ENCODE results near the gene NDUFV1.

GRCh38 chr11:67652965-67653845, 46.5 kb downstream of the NDUFV1 start:
- no peak for TF ChIP-seq CTCF (IDR thresholded peaks at IDR 0.05)
- TF ChIP-seq ZFX (IDR thresholded peaks at IDR 0.05; ENCODE audit: borderline replicate concordance) = no peak
